WTC11 (cell line): ENCODE results near the gene RNF224. TPM values are rescaled to one million over a fixed set of nuclear protein-coding genes. Genes with fewer than 3 reads are reported as not detected.

ENCODE experiments used
- ATAC-seq: fragments of 200-7000 bp; cut with Tn5 transposase; 2 replicates; pipeline ENCODE4 v1.10.0; 2021; ENCODE audit warnings: mild to moderate bottlenecking, moderate library complexity
- CTCF ChIA-PET: fragments of 300-600 bp; sonication (Branson Sonifier 250); formaldehyde crosslinking; loops from one replicate; lab custom pipeline; 2021; ENCODE audit warnings: antibody characterized with exemption; lab: Charles Lee
- POLR2A ChIA-PET: fragments of 350-600 bp; sonication (Branson Sonifier 250); formaldehyde crosslinking; loops from one replicate; lab custom pipeline; 2021; ENCODE audit warnings: antibody characterized with exemption; lab: Charles Lee
- DNase-seq: peaks from one replicate; pipeline ENCODE4 v3.0.0; 2021; ENCODE audit warnings: low spot score
- H3K27ac Mint-ChIP-seq: 2 replicates; pipeline ENCODE4 v1.8.0; 2021; ENCODE audit warnings: mixed read lengths
- H3K27me3 Mint-ChIP-seq: 2 replicates; pipeline ENCODE4 v1.8.0; 2021; ENCODE audit warnings: low read depth, mild to moderate bottlenecking, moderate library complexity, mixed read lengths
- H3K36me3 Mint-ChIP-seq: 2 replicates; pipeline ENCODE4 v1.8.0; 2021; ENCODE audit warnings: mixed read lengths
- H3K4me1 Mint-ChIP-seq: 2 replicates; pipeline ENCODE4 v1.8.0; 2022; ENCODE audit warnings: mixed read lengths
- H3K4me3 Mint-ChIP-seq: 2 replicates; pipeline ENCODE4 v1.8.0; 2021; ENCODE audit warnings: mild to moderate bottlenecking, moderate library complexity, mixed read lengths
- H3K9me3 Mint-ChIP-seq: 2 replicates; pipeline ENCODE4 v1.8.0; 2021; ENCODE audit warnings: mixed read lengths
- E2F1 ChIP-seq: sonication (generic); formaldehyde crosslinking; IDR thresholded peaks from 2 replicates; pipeline ENCODE4 v1.8.0; 2022; ENCODE audit warnings: mild to moderate bottlenecking, missing genetic modification reagents
- FOXJ3 ChIP-seq: sonication (generic); formaldehyde crosslinking; IDR thresholded peaks from 2 replicates; pipeline ENCODE4 v1.9.0; 2021; ENCODE audit warnings: missing genetic modification reagents, mild to moderate bottlenecking, borderline replicate concordance
- FOXP1 ChIP-seq: sonication (generic); formaldehyde crosslinking; IDR thresholded peaks from 2 replicates; pipeline ENCODE4 v1.8.0; 2022; ENCODE audit warnings: missing genetic modification reagents, mild to moderate bottlenecking, moderate library complexity, borderline replicate concordance
- GTF2I ChIP-seq: fragments of 250-450 bp; sonication (Bioruptor Pico); conservative IDR thresholded peaks from 2 replicates; pipeline ENCODE4 v1.4.0; 2021; ENCODE audit warnings: mild to moderate bottlenecking
- IRF1 ChIP-seq: sonication (generic); formaldehyde crosslinking; IDR thresholded peaks from 2 replicates; pipeline ENCODE4 v1.8.0; 2023; ENCODE audit warnings: missing genetic modification reagents
- JAZF1 ChIP-seq: fragments of 250-450 bp; sonication (Bioruptor Pico); IDR thresholded peaks from 2 replicates; pipeline ENCODE4 v1.9.0; 2021; ENCODE audit warnings: moderate library complexity, mild to moderate bottlenecking, inconsistent platforms
- NFE2L1 ChIP-seq: sonication (generic); formaldehyde crosslinking; IDR thresholded peaks from 2 replicates; pipeline ENCODE4 v1.8.1; 2023; ENCODE audit warnings: missing genetic modification reagents
- PRDM15 ChIP-seq: sonication (generic); formaldehyde crosslinking; IDR thresholded peaks from 2 replicates; pipeline ENCODE4 v1.8.0; 2022; ENCODE audit warnings: missing genetic modification reagents
- PRRX2 ChIP-seq: fragments of 250-450 bp; sonication (Bioruptor Pico); IDR thresholded peaks from 2 replicates; pipeline ENCODE4 v1.8.0; 2021; ENCODE audit warnings: mild to moderate bottlenecking
- RORB ChIP-seq: fragments of 250-450 bp; sonication (Bioruptor Pico); IDR thresholded peaks from 2 replicates; pipeline ENCODE4 v1.9.0; 2021; ENCODE audit warnings: mild to moderate bottlenecking
- ZBTB43 ChIP-seq: sonication (generic); formaldehyde crosslinking; IDR thresholded peaks from 2 replicates; pipeline ENCODE4 v1.8.1; 2023; ENCODE audit warnings: mild to moderate bottlenecking, missing genetic modification reagents
- ZMAT4 ChIP-seq: fragments of 250-450 bp; sonication (Bioruptor Pico); IDR thresholded peaks from 2 replicates; pipeline ENCODE4 v1.9.0; 2021; ENCODE audit warnings: mild to moderate bottlenecking
- ZNF138 ChIP-seq: sonication (generic); formaldehyde crosslinking; conservative IDR thresholded peaks from 2 replicates; pipeline ENCODE4 v1.8.1; 2022; ENCODE audit warnings: mild to moderate bottlenecking, moderate library complexity, missing genetic modification reagents
- ZNF281 ChIP-seq: sonication (generic); formaldehyde crosslinking; IDR thresholded peaks from 2 replicates; pipeline ENCODE4 v1.8.0; 2023; ENCODE audit warnings: mild to moderate bottlenecking, missing genetic modification reagents
- ZNF416 ChIP-seq: fragments of 250-450 bp; sonication (Bioruptor Pico); IDR thresholded peaks from 2 replicates; pipeline ENCODE4 v1.9.0; 2021; ENCODE audit warnings: mild to moderate bottlenecking, inconsistent platforms
- ZNF512 ChIP-seq: sonication (generic); formaldehyde crosslinking; IDR thresholded peaks from 2 replicates; pipeline ENCODE4 v1.8.1; 2022; ENCODE audit warnings: missing genetic modification reagents, borderline replicate concordance
- ZNF532 ChIP-seq: fragments of 250-450 bp; sonication (Bioruptor Pico); IDR thresholded peaks from 2 replicates; pipeline ENCODE4 v1.9.0; 2021; ENCODE audit warnings: mild to moderate bottlenecking, borderline replicate concordance
- ZNF671 ChIP-seq: fragments of 250-450 bp; sonication (Bioruptor Pico); IDR thresholded peaks from 2 replicates; pipeline ENCODE4 v1.8.0; 2021; ENCODE audit warnings: mild to moderate bottlenecking
- ZSCAN18 ChIP-seq: fragments of 250-450 bp; sonication (Bioruptor Pico); IDR thresholded peaks from 2 replicates; pipeline ENCODE4 v2.1.2; 2022; ENCODE audit warnings: mild to moderate bottlenecking, moderate library complexity
- total RNA-seq: library from RNA; stranded (reverse); gene quantifications from 3 replicates; pipeline ENCODE4 v1.2.3, GENCODE V29; 2021

Gene RNF224
- total RNA-seq, 1 experiment from 2014 or later, result 0.59 TPM

GRCh38 chr9:137185921-137186320 lies 41.4 kb upstream of the RNF224 start (continued):
- TF ChIP-seq ZNF671 (CRISPR knock-in tag) (no peak), ZNF512 (CRISPR knock-in tag) (no peak), ZSCAN18 (CRISPR knock-in tag) (no peak), PRRX2 (no peak), FOXP1 (CRISPR knock-in tag) (no peak), PRDM15 (CRISPR knock-in tag) (no peak), IRF1 (CRISPR knock-in tag) (no peak)

GRCh38 chr9:137186385-137186784 lies 40.9 kb upstream of the RNF224 start:
- TF ChIP-seq ZNF416 (CRISPR knock-in tag), result no peak
- no peak for TF ChIP-seq RORB (CRISPR knock-in tag)
- TF ChIP-seq ZNF532 (CRISPR knock-in tag), result no peak
- no peak for TF ChIP-seq E2F1
- no peak for TF ChIP-seq ZNF138
- no peak for TF ChIP-seq GTF2I (CRISPR knock-in tag)
- no peak for TF ChIP-seq FOXJ3
- TF ChIP-seq NFE2L1, result no peak
- no peak for TF ChIP-seq JAZF1 (CRISPR knock-in tag)
- no peak for TF ChIP-seq ZBTB43 (CRISPR knock-in tag)
- TF ChIP-seq ZNF281 (CRISPR knock-in tag), result no peak
- no peak for TF ChIP-seq ZMAT4
- POLR2A ChIA-PET, result no interaction called here
- Mint-ChIP-seq H3K9me3 (no peaks in the 10 kb centered on the region), H3K36me3 (peaks cover 9% of the 10 kb centered on the region), H3K4me1 (peaks cover 20% of the 10 kb centered on the region), H3K27me3 (no peaks in the 10 kb centered on the region; the same call in 1 of the 2 replicates), H3K27ac (no peak overlapping the region), H3K4me3 (peak overlapping the region; percentile 91)
- ATAC-seq (no peak), DNase-seq (no peak)
- CTCF ChIA-PET, result interaction anchor here (1.8 kb wide), 1 partner anchor 50 kb away, joined by 6 read pairs; no protein-coding TSS in a partner anchor
